Neuronal stem cell (in vitro differentiated cells): ENCODE results near the gene CDK14.

Experiments
- DNase-seq: peaks from one replicate; pipeline ENCODE4 v3.0.0-alpha.2; 2013; ENCODE audit warnings: low spot score
- H2AFZ ChIP-seq: one replicate; pipeline ENCODE4 v1.6.1; 2013; ENCODE audit warnings: mild to moderate bottlenecking, low read length, inconsistent platforms
- H2AK5ac ChIP-seq: 2 replicates; pipeline ENCODE4 v1.6.1; 2013; ENCODE audit warnings: low read depth, mild to moderate bottlenecking, inconsistent platforms, low read length, moderate library complexity, mixed read lengths
- H2BK120ac ChIP-seq: 2 replicates; pipeline ENCODE4 v1.6.1; 2013; ENCODE audit warnings: low read depth, mild to moderate bottlenecking, inconsistent platforms, low read length, moderate library complexity, mixed read lengths
- H2BK12ac ChIP-seq: one replicate; pipeline ENCODE4 v1.6.1; 2013; ENCODE audit warnings: low read length, inconsistent platforms
- H2BK15ac ChIP-seq: 2 replicates; pipeline ENCODE4 v1.6.1; 2013; ENCODE audit warnings: mild to moderate bottlenecking, low read length, inconsistent platforms, mixed read lengths
- H2BK5ac ChIP-seq: one replicate; pipeline ENCODE4 v1.6.1; 2013; ENCODE audit warnings: inconsistent platforms, mild to moderate bottlenecking, low read length, moderate library complexity
- H3K14ac ChIP-seq: one replicate; pipeline ENCODE4 v1.6.1; 2013; ENCODE audit warnings: low read length, inconsistent platforms
- H3K18ac ChIP-seq: 2 replicates; pipeline ENCODE4 v1.6.1; 2013; ENCODE audit warnings: low read length, inconsistent platforms
- H3K23ac ChIP-seq: 2 replicates; pipeline ENCODE4 v1.6.1; 2013; ENCODE audit warnings: low read depth, mild to moderate bottlenecking, mixed read lengths, low read length, inconsistent platforms; ENCODE audit not compliant: poor library complexity
- H3K27ac ChIP-seq: replicated peaks from 3 replicates; pipeline ENCODE4 v1.5.1; 2013; ENCODE audit warnings: low read length, inconsistent platforms
- H3K27me3 ChIP-seq, 3 experiments: 2 replicates each; pipeline ENCODE4 v1.6.1; 2013; ENCODE audit warnings: low read length in 3 of 3, mild to moderate bottlenecking in 2 of 3, inconsistent platforms in 1 of 3, low read depth in 1 of 3, mixed read lengths in 1 of 3, moderate library complexity in 1 of 3; ENCODE audit not compliant: control insufficient read depth in 3 of 3, insufficient read depth in 3 of 3
- H3K36me3 ChIP-seq, 2 donors: replicated peaks in 1 of 2; 2 replicates each; pipeline ENCODE4 v1.6.1; 2013; ENCODE audit warnings: low read length in 2 of 2; ENCODE audit not compliant: control insufficient read depth in 2 of 2, insufficient read depth in 2 of 2
- H3K4ac ChIP-seq: 2 replicates; pipeline ENCODE4 v1.6.1; 2013; ENCODE audit warnings: inconsistent platforms, mild to moderate bottlenecking, low read length, moderate library complexity
- H3K4me1 ChIP-seq, 2 donors: 1 replicate in 1 of 2; 2 replicates in 1 of 2; pipeline ENCODE4 v1.6.1; 2013; ENCODE audit warnings: low read length in 2 of 2, low read depth in 1 of 2; ENCODE audit not compliant: control insufficient read depth in 2 of 2, insufficient read depth in 1 of 2
- H3K4me2 ChIP-seq: one replicate; pipeline ENCODE4 v1.6.1; 2013; ENCODE audit warnings: mild to moderate bottlenecking, low read length, inconsistent platforms; ENCODE audit not compliant: insufficient read depth, poor library complexity, severe bottlenecking
- H3K4me3 ChIP-seq, 2 donors: 2 replicates each; pipeline ENCODE4 v1.5.1; 2013; ENCODE audit warnings: low read length in 2 of 2, mild to moderate bottlenecking in 2 of 2, inconsistent platforms in 1 of 2, moderate library complexity in 1 of 2
- H3K79me1 ChIP-seq: one replicate; pipeline ENCODE4 v1.6.1; 2013; ENCODE audit warnings: low read depth, mild to moderate bottlenecking, inconsistent platforms, low read length, moderate library complexity
- H3K9ac ChIP-seq: one replicate; pipeline ENCODE4 v1.6.1; 2013; ENCODE audit warnings: mild to moderate bottlenecking, low read depth, low read length, inconsistent platforms; ENCODE audit not compliant: poor library complexity
- H3K9me3 ChIP-seq, 2 donors: replicated peaks in 1 of 2; 2 replicates each; pipeline versions ENCODE3 to v1.6.1; 2013; ENCODE audit warnings: low read length in 2 of 2, mild to moderate bottlenecking in 2 of 2, inconsistent platforms in 1 of 2, low read depth in 1 of 2, mixed read lengths in 1 of 2, moderate library complexity in 1 of 2; ENCODE audit not compliant: control insufficient read depth in 2 of 2, insufficient read depth in 1 of 2
- H4K8ac ChIP-seq: one replicate; pipeline ENCODE4 v1.6.1; 2013; ENCODE audit warnings: low read depth, mild to moderate bottlenecking, inconsistent platforms, low read length, moderate library complexity
- H4K91ac ChIP-seq: one replicate; pipeline ENCODE4 v1.6.1; 2013; ENCODE audit warnings: low read length, low read depth, mild to moderate bottlenecking, inconsistent platforms; ENCODE audit not compliant: poor library complexity
- WGBS, 2 donors: extraction: QIAGEN DNeasy Blood & Tissue Kit; methylation state at CpG; one replicate each; pipeline ENCODE4 v1.1.7; 2013; ENCODE audit warnings: missing lambda C conversion rate in 2 of 2, mixed read lengths in 1 of 2; ENCODE audit not compliant: insufficient read length in 2 of 2, insufficient replicate concordance in 1 of 2; ENCODE audit errors: extremely low coverage in 2 of 2; 5-methylcytosine and 5-hydroxymethylcytosine counted together

The CDK14 gene

DNA sequence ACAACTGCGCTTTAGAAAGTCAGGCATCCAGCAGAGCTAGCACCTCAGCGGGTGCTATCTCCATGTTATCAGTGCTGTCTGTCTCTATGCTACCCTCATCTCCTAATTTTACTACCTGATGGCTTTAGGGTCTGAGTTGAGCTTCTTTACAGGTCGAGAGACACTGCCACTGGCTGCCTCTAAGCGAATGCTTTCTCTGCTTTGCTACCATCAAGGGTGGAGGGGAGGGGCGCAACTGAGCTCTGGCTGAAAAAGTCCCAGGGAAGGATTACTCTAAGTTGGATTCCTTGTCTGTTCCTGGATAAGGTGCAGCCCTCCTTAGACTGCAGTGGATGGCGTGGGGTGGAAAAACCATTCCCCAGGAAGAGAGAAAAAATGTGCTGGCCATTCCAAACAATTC lies 105.7 kb downstream of the CDK14 start:
- Histone ChIP-seq H3K18ac (no peak overlapping the region), H4K91ac (no peak overlapping the region), H3K4ac (no peak overlapping the region), H3K27ac (no peak overlapping the region), H3K27me3 (no peaks in the 10 kb centered on the region), H2AK5ac (no peak overlapping the region), H3K36me3 (no peaks in the 10 kb centered on the region), H3K14ac (no peak overlapping the region), H3K9ac (no peak overlapping the region), H3K4me1 (peaks cover 0 to 9% of the 10 kb centered on the region in 2 donors), H3K79me1 (peaks cover under 1% of the 10 kb centered on the region), H2BK120ac (no peak overlapping the region), H3K4me2 (no peak overlapping the region), H2BK15ac (no peak overlapping the region), H3K4me3 (no peak overlapping the region), H4K8ac (no peak overlapping the region), H3K23ac (no peak overlapping the region), H3K9me3 (no peaks in the 10 kb centered on the region), H2AFZ (no peak overlapping the region), H2BK5ac (no peak overlapping the region), H2BK12ac (no peak overlapping the region)
- WGBS, 2 donors, result no CpG with 5 or more reads among the region's 6 CpGs
- no peak for DNase-seq

DNA sequence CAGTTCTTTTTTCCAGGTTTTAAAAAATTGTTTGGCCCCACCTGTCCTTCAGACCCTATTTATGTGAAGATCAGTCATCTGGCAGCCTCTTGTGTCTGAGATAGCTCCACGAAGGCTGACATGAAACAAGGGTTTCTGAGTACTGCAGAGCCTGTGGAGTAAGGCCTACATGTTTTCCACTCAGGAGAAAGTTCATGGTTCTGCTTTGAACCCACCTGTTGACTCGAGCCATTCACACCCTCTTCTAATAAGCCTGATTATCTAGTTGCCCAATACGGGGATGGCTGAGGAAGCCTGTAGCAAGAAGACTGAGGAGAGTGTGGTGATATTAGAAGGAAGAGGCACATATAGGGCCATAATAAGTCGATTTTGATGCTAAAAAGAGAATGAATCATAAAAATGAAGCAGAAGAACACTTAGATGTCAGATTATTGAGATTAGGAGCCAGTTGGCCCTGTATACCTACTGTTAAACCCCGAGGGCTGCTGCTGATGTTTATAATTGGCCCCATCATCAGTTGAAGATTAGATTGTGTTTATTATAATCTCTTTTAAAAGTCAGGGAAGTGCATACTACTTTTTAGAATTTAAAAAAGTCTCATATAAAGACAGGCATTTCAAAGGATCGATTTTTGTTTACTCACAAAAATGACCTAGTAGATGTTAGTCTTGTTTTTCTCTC lies 109.4 kb downstream of the CDK14 start:
- Histone ChIP-seq H2AFZ (no peak overlapping the region), H3K4me3 (no peak overlapping the region), H3K9ac (no peak overlapping the region), H3K79me1 (no peaks in the 10 kb centered on the region), H2BK12ac (no peak overlapping the region), H4K8ac (no peak overlapping the region), H3K27ac (no peak overlapping the region), H3K4me1 (peaks cover 10 to 14% of the 10 kb centered on the region in 2 donors), H3K4me2 (no peak overlapping the region), H3K36me3 (no peaks in the 10 kb centered on the region), H3K27me3 (no peaks in the 10 kb centered on the region), H3K14ac (no peak overlapping the region), H2BK5ac (no peak overlapping the region), H4K91ac (no peak overlapping the region), H3K9me3 (no peaks in the 10 kb centered on the region), H3K4ac (no peak overlapping the region), H2AK5ac (no peak overlapping the region), H3K18ac (no peak overlapping the region), H2BK15ac (no peak overlapping the region), H2BK120ac (no peak overlapping the region), H3K23ac (no peak overlapping the region)
- WGBS, 2 donors, result no CpG with 5 or more reads among the region's 6 CpGs
- DNase-seq, result no peak

- H3K36me3 ChIP-seq, result no peaks in the 10 kb centered on the region
- no peak overlapping the region for H4K91ac ChIP-seq
- no peak overlapping the region for H3K4me3 ChIP-seq
- no peak overlapping the region for H2BK5ac ChIP-seq
- no peak overlapping the region for H3K23ac ChIP-seq
- no peak for DNase-seq
- no peak overlapping the region for H4K8ac ChIP-seq
- WGBS, 2 donors, result no CpG with 5 or more reads among the region's 2 CpGs
- H3K27me3 ChIP-seq, result no peaks in the 10 kb centered on the region
- H2BK120ac ChIP-seq, result no peak overlapping the region
- no peak overlapping the region for H2BK15ac ChIP-seq
- no peaks in the 10 kb centered on the region for H3K79me1 ChIP-seq
- no peak overlapping the region for H2AK5ac ChIP-seq
- no peaks in the 10 kb centered on the region for H3K9me3 ChIP-seq
- H2BK12ac ChIP-seq, result no peak overlapping the region
- peaks cover 11 to 14% of the 10 kb centered on the region in 2 donors for H3K4me1 ChIP-seq
- no peak overlapping the region for H2AFZ ChIP-seq
- H3K18ac ChIP-seq, result no peak overlapping the region
- no peak overlapping the region for H3K4me2 ChIP-seq
- H3K14ac ChIP-seq, result no peak overlapping the region
- H3K9ac ChIP-seq, result no peak overlapping the region
- no peak overlapping the region for H3K27ac ChIP-seq
- H3K4ac ChIP-seq, result no peak overlapping the region
Measured at GRCh38 chr7:90706072-90706716, 110.1 kb downstream of the CDK14 start.

DNA sequence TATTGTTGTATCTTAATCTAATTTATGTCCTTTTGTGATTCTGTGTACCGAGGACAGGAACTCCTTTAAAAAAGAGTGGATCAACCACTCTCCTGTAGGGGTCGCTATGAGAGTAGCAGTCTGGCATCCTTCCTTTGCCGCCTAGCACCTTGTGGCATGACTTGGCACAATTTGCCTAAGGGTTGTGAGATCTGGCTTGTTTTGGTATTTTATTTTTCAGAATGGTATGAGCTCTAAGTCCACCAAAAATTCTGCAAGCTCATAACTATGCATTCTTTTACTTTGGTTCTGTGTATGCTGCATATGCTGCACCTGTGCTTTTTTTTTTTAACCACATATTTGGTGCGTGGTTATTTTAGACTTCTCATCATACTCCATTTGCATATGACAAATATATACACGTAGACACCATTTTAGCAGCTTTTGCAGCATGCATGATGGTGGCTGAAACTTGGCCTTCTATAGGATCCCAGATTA lies 112.8 kb downstream of the CDK14 start:
- no peak for DNase-seq
- H3K9me3 ChIP-seq, result peaks cover 0 to 4% of the 10 kb centered on the region in 2 donors
- H3K36me3 ChIP-seq, result no peaks in the 10 kb centered on the region
- H3K4me3 ChIP-seq, result no peak overlapping the region
- no peaks in the 10 kb centered on the region for H3K27me3 ChIP-seq
- H4K91ac ChIP-seq, result no peak overlapping the region
- no peak overlapping the region for H2BK120ac ChIP-seq
- no CpG with 5 or more reads among the region's 5 CpGs for WGBS, 2 donors
- no peak overlapping the region for H3K23ac ChIP-seq
- H3K9ac ChIP-seq, result no peak overlapping the region
- H3K27ac ChIP-seq, result no peak overlapping the region
- no peak overlapping the region for H3K18ac ChIP-seq
- no peaks in the 10 kb centered on the region for H3K79me1 ChIP-seq
- H2BK12ac ChIP-seq, result no peak overlapping the region
- H2AFZ ChIP-seq, result no peak overlapping the region
- H2BK15ac ChIP-seq, result no peak overlapping the region
- H3K14ac ChIP-seq, result no peak overlapping the region
- H3K4ac ChIP-seq, result no peak overlapping the region
- peaks cover 10 to 11% of the 10 kb centered on the region in 2 donors for H3K4me1 ChIP-seq
- H4K8ac ChIP-seq, result no peak overlapping the region
- H3K4me2 ChIP-seq, result no peak overlapping the region
- no peak overlapping the region for H2AK5ac ChIP-seq
- H2BK5ac ChIP-seq, result no peak overlapping the region
